SK-N-SH treated with all-trans-retinoic acid at 6 μM for 48 hours (cell line): ENCODE measurements around the gene PIK3R1.

ENCODE experiments used
- ARNTL ChIP-seq: fragments of 450-650 bp; formaldehyde crosslinking; IDR thresholded peaks from 2 replicates; pipeline ENCODE4 v1.5.0; 2020; ENCODE audit warnings: low read depth, mild to moderate bottlenecking, moderate library complexity, borderline replicate concordance
- CSRNP3 ChIP-seq: fragments of 250-450 bp; sonication (Bioruptor Pico); IDR thresholded peaks from 2 replicates; pipeline ENCODE4 v1.5.1; 2021; ENCODE audit warnings: mild to moderate bottlenecking, moderate library complexity
- ISL1 ChIP-seq: fragments of 250-450 bp; sonication (Bioruptor Pico); IDR thresholded peaks from 2 replicates; pipeline ENCODE4 v2.1.2; 2022; ENCODE audit warnings: mild to moderate bottlenecking, moderate library complexity
- PATZ1 ChIP-seq: fragments of 250-450 bp; sonication (Bioruptor Pico); IDR thresholded peaks from 2 replicates; pipeline ENCODE4 v1.8.0; 2020; ENCODE audit warnings: mild to moderate bottlenecking, moderate library complexity, borderline replicate concordance
- RARB ChIP-seq: fragments of 250-450 bp; sonication (Bioruptor Pico); IDR thresholded peaks from 2 replicates; pipeline ENCODE4 v1.8.0; 2021; ENCODE audit warnings: mild to moderate bottlenecking, moderate library complexity
- SNAI2 ChIP-seq: fragments of 250-450 bp; sonication (Bioruptor Pico); IDR thresholded peaks from 2 replicates; pipeline ENCODE4 v1.5.0; 2020; ENCODE audit warnings: mild to moderate bottlenecking, moderate library complexity
- TSHZ2 ChIP-seq: fragments of 250-450 bp; sonication (Bioruptor Pico); IDR thresholded peaks from 2 replicates; pipeline ENCODE4 v1.5.0; 2020; ENCODE audit warnings: mild to moderate bottlenecking, moderate library complexity
- ZFP30 ChIP-seq: fragments of 450-650 bp; formaldehyde crosslinking; IDR thresholded peaks from 2 replicates; pipeline ENCODE4 v1.5.0; 2022; ENCODE audit warnings: mild to moderate bottlenecking, moderate library complexity
- TF ChIP-seq, protein P1 (sequence below): fragments of 250-450 bp; sonication (Bioruptor Pico); IDR thresholded peaks from 2 replicates; pipeline ENCODE4 v1.5.1; 2020; ENCODE audit warnings: low read depth, mild to moderate bottlenecking, moderate library complexity

DNA sequence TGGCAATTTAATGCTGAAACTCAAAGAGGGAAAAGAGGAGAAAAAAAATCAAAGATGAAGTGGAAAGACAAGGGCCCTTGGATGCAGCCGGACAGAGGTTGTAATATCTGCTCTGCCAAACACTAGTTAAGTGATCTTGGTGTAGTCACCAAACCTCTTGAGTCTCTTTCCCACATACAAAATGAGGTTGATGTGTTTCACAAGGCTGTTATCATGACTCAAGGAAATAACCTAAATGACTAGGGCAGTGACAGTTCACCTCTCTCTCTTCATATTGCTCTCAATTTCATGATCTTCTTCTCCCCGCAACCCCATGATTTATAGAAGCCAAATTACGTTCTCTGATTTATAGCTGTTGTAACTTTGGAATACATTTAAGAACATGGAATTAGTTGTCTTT is 44.9 kb downstream of the PIK3R1 start:
- TF ChIP-seq PATZ1 (CRISPR knock-in tag) (no peak), ARNTL (no peak), RARB (CRISPR knock-in tag) (no peak), CSRNP3 (CRISPR knock-in tag) (no peak), TSHZ2 (CRISPR knock-in tag) (no peak), SNAI2 (no peak), ZFP30 (no peak), ISL1 (no peak)
- TF ChIP-seq, protein P1, sequence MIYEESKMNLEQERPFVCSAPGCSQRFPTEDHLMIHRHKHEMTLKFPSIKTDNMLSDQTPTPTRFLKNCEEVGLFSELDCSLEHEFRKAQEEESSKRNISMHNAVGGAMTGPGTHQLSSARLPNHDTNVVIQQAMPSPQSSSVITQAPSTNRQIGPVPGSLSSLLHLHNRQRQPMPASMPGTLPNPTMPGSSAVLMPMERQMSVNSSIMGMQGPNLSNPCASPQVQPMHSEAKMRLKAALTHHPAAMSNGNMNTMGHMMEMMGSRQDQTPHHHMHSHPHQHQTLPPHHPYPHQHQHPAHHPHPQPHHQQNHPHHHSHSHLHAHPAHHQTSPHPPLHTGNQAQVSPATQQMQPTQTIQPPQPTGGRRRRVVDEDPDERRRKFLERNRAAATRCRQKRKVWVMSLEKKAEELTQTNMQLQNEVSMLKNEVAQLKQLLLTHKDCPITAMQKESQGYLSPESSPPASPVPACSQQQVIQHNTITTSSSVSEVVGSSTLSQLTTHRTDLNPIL, result no peak
